IgD-negative memory B cell (primary cell): ENCODE results near the gene PTK6. TPM values are rescaled to one million over a fixed set of nuclear protein-coding genes. Genes with fewer than 3 reads are reported as not detected.

Experiments
- polyA plus RNA-seq: library from polyadenylated mRNA; unstranded; fragments of 300-500 nt; fragmentation: Illumina TruSeq; gene quantifications from one replicate; pipeline ENCODE4 v1.2.3, GENCODE V29; 2021

PTK6 gene
- polyA plus RNA-seq, 1 donor from 2014 or later = 1.3 TPM

Other genes with a start within 250 kb of the PTK6 start
- gene COL20A1, start 244.2 kb downstream of the PTK6 start, polyA plus RNA-seq = not detected
- gene CHRNA4, start 176.0 kb downstream of the PTK6 start, polyA plus RNA-seq = not detected
- 0.29 TPM for gene KCNQ2, start 64.7 kb downstream of the PTK6 start, polyA plus RNA-seq
- not detected for gene EEF1A2, start 38.3 kb downstream of the PTK6 start, polyA plus RNA-seq
- 198 TPM for gene PPDPF, start 16.6 kb downstream of the PTK6 start, polyA plus RNA-seq
- gene SRMS, start 10.4 kb upstream of the PTK6 start, polyA plus RNA-seq = 0.43 TPM
- gene FNDC11, start 16.8 kb upstream of the PTK6 start, polyA plus RNA-seq = 2.5 TPM
- 7.9 TPM for gene HELZ2, start 36.9 kb upstream of the PTK6 start, polyA plus RNA-seq
- gene GMEB2, start 89.7 kb upstream of the PTK6 start, polyA plus RNA-seq = 10.6 TPM
- 2.7 TPM for gene STMN3, start 116.0 kb upstream of the PTK6 start, polyA plus RNA-seq
- gene RTEL1, start 120.9 kb upstream of the PTK6 start, polyA plus RNA-seq = 2.6 TPM
- gene TNFRSF6B, start 159.3 kb upstream of the PTK6 start, polyA plus RNA-seq = not detected
- 64.3 TPM for gene ARFRP1, start 170.6 kb upstream of the PTK6 start, polyA plus RNA-seq
- 59.4 TPM for gene ZGPAT, start 170.7 kb upstream of the PTK6 start, polyA plus RNA-seq
- gene LIME1, start 199.3 kb upstream of the PTK6 start, polyA plus RNA-seq = 81.2 TPM
- 2.0 TPM for gene SLC2A4RG, start 202.4 kb upstream of the PTK6 start, polyA plus RNA-seq